Fibroblast of skin of left quadriceps (primary cell): ENCODE results near the gene MED27.

ENCODE experiments used
- DNase-seq, 2 experiments: peaks; one replicate each; pipeline ENCODE4 v3.0.0-alpha.2; 2013; ENCODE audit warnings: low read depth in 2 of 2

The MED27 gene

GRCh38 chr9:131969469-131969989 is 110.1 kb downstream of the MED27 start:
- DNase-seq = no peak

GRCh38 chr9:131968632-131969031 is 111.0 kb downstream of the MED27 start:
- no peak for DNase-seq

- no peak for DNase-seq
Observed at GRCh38 chr9:131965841-131966240, 113.8 kb downstream of the MED27 start.

GRCh38 chr9:131965103-131965502 is 114.6 kb downstream of the MED27 start:
- no peak for DNase-seq

- no peak for DNase-seq
Observed at GRCh38 chr9:131963072-131964030, 116.3 kb downstream of the MED27 start.

- DNase-seq = no peak
Observed at GRCh38 chr9:131961496-131961880, 118.2 kb downstream of the MED27 start.

GRCh38 chr9:131960851-131961495 is 118.7 kb downstream of the MED27 start:
- no peak for DNase-seq

GRCh38 chr9:131960311-131960710 is 119.4 kb downstream of the MED27 start:
- no peak for DNase-seq

- no peak for DNase-seq
Observed at GRCh38 chr9:131959887-131960286, 119.8 kb downstream of the MED27 start.

- DNase-seq = no peak
Observed at GRCh38 chr9:131959056-131959455, 120.6 kb downstream of the MED27 start.

- DNase-seq = no peak
Observed at GRCh38 chr9:131954299-131954698, 125.4 kb downstream of the MED27 start.

- DNase-seq = no peak
Observed at GRCh38 chr9:131951905-131952304, 127.8 kb downstream of the MED27 start.

GRCh38 chr9:131951155-131951554 is 128.5 kb downstream of the MED27 start:
- DNase-seq = no peak

- no peak for DNase-seq
Observed at GRCh38 chr9:131950487-131950886, 129.2 kb downstream of the MED27 start.

- DNase-seq = no peak
Observed at GRCh38 chr9:131946180-131946579, 133.5 kb downstream of the MED27 start.

GRCh38 chr9:131943351-131943841 is 136.3 kb downstream of the MED27 start:
- no peak for DNase-seq

- DNase-seq = no peak
Observed at GRCh38 chr9:131942146-131942720, 137.4 kb downstream of the MED27 start.

- no peak for DNase-seq
Observed at GRCh38 chr9:131937451-131937850, 142.2 kb downstream of the MED27 start.

GRCh38 chr9:131936929-131937328 is 142.7 kb downstream of the MED27 start:
- no peak for DNase-seq

- no peak for DNase-seq
Observed at GRCh38 chr9:131934673-131935072, 145.0 kb downstream of the MED27 start.

- no peak for DNase-seq
Observed at GRCh38 chr9:131927091-131927490, 152.6 kb downstream of the MED27 start.

GRCh38 chr9:131926360-131926922 is 153.2 kb downstream of the MED27 start:
- DNase-seq = no peak
